T47D (cell line): ENCODE data around the gene OTUD4.
A peak's percentile ranks its signal among the peaks of the same experiment; 100 is the strongest.
"Not testable (repeated sequence)": the region's sequence is repeated elsewhere in the genome, so short reads cannot be mapped to it uniquely, and the experiment has no call there.

Source experiments
- DNase-seq, 2 experiments: peaks; one replicate each; pipeline versions ENCODE4 v3.0.0 to v3.0.0-alpha.2; 2011 to 2012; ENCODE audit warnings: low read depth in 1 of 2, low spot score in 1 of 2
- JUND ChIP-seq: IDR thresholded peaks from 2 replicates; pipeline ENCODE4 v1.6.1; 2012; ENCODE audit warnings: low read depth
- in situ Hi-C: cut with HindIII; loops from 2 replicates; pipeline ENCODE4 v1.10.0; 2016; ENCODE audit warnings: low sequenced_read_pairs, low pct_unique_long_range_greater_than_20kb

The OTUD4 gene

GRCh38 chr4:145176641-145177432, 3.6 kb downstream of the OTUD4 start:
- peak in 1 of 2 experiments; percentile 62 for DNase-seq
- no peak for TF ChIP-seq JUND
- in situ Hi-C loops, result no loop called here

GRCh38 chr4:145171911-145172310, 8.5 kb downstream of the OTUD4 start:
- DNase-seq, result no peak
- no peak for TF ChIP-seq JUND
- in situ Hi-C loops, result no loop called here

GRCh38 chr4:145170223-145170622, 10.2 kb downstream of the OTUD4 start:
- in situ Hi-C loops, result no loop called here
- DNase-seq, result no peak
- no peak for TF ChIP-seq JUND

- no peak for DNase-seq
- in situ Hi-C loops, result no loop called here
- TF ChIP-seq JUND, result no peak
Observed at GRCh38 chr4:145168581-145169187, 11.7 kb downstream of the OTUD4 start.

- TF ChIP-seq JUND, result no peak
- in situ Hi-C loops, result no loop called here
- DNase-seq, result no peak
Observed at GRCh38 chr4:145167887-145168286, 12.5 kb downstream of the OTUD4 start.

- in situ Hi-C loops, result no loop called here
- no peak for DNase-seq
- TF ChIP-seq JUND, result no peak
Observed at GRCh38 chr4:145161549-145161948, 18.8 kb downstream of the OTUD4 start.

GRCh38 chr4:145156986-145157385, 23.4 kb downstream of the OTUD4 start:
- in situ Hi-C loops, result no loop called here
- no peak for TF ChIP-seq JUND
- no peak for DNase-seq

GRCh38 chr4:145155268-145155870, 25.0 kb downstream of the OTUD4 start:
- in situ Hi-C loops, result no loop called here

GRCh38 chr4:145154573-145154972, 25.8 kb downstream of the OTUD4 start:
- DNase-seq, result peak in 1 of 2 experiments; percentile 42
- no peak for TF ChIP-seq JUND
- in situ Hi-C loops, result no loop called here

More at GRCh38 chr4:145155268-145155870, 25.0 kb downstream of the OTUD4 start:
- no peak for DNase-seq
- TF ChIP-seq JUND, result no peak

- in situ Hi-C loops, result no loop called here
- no peak for DNase-seq
- no peak for TF ChIP-seq JUND
Observed at GRCh38 chr4:145153904-145154298, 26.5 kb downstream of the OTUD4 start.

GRCh38 chr4:145153181-145153903, 27.0 kb downstream of the OTUD4 start:
- TF ChIP-seq JUND, result no peak
- no peak for DNase-seq
- in situ Hi-C loops, result no loop called here

GRCh38 chr4:145148980-145149379, 31.4 kb downstream of the OTUD4 start:
- DNase-seq, result no peak
- no peak for TF ChIP-seq JUND
- in situ Hi-C loops, result no loop called here

- DNase-seq, in situ Hi-C loops: not testable (repeated sequence)
Observed at GRCh38 chr4:145136219-145136618, 44.2 kb downstream of the OTUD4 start.
